Smooth muscle cell (in vitro differentiated cells): ENCODE data around the gene CFAP100. TPM values are rescaled to one million over a fixed set of nuclear protein-coding genes. Genes with fewer than 3 reads are reported as not detected.

Experiments
- DNase-seq: peaks from one replicate; lab custom pipeline; 2025; ENCODE audit not compliant: unreplicated experiment; lab: John Stamatoyannopoulos, UW
- H2AFZ ChIP-seq: fragments of 200-600 bp; sonication (generic); 2 replicates; pipeline ENCODE4 v1.6.0; 2016; ENCODE audit warnings: antibody characterized with exemption, low read depth, mild to moderate bottlenecking
- H3F3A ChIP-seq: fragments of 200-600 bp; sonication (generic); 2 replicates; pipeline ENCODE4 v1.6.0; 2017; ENCODE audit warnings: antibody characterized with exemption, low read depth
- H3K27ac ChIP-seq: fragments of 200-600 bp; sonication (generic); 2 replicates; pipeline ENCODE4 v1.5.1; 2016; ENCODE audit warnings: low read depth, mild to moderate bottlenecking
- H3K27me3 ChIP-seq: fragments of 200-600 bp; sonication (generic); 2 replicates; pipeline ENCODE4 v1.6.1; 2016; ENCODE audit warnings: low read depth, mild to moderate bottlenecking
- H3K36me3 ChIP-seq: fragments of 200-600 bp; sonication (generic); 2 replicates; pipeline ENCODE4 v1.5.1; 2016; ENCODE audit warnings: low read depth
- H3K4me1 ChIP-seq: fragments of 200-600 bp; sonication (generic); 2 replicates; pipeline ENCODE4 v1.5.1; 2016; ENCODE audit warnings: low read depth
- H3K4me2 ChIP-seq: fragments of 200-600 bp; sonication (generic); 2 replicates; pipeline ENCODE4 v1.6.0; 2016; ENCODE audit warnings: mild to moderate bottlenecking
- H3K4me3 ChIP-seq: fragments of 200-600 bp; sonication (generic); 2 replicates; pipeline ENCODE4 v1.5.1; 2016; ENCODE audit warnings: mild to moderate bottlenecking
- H3K79me2 ChIP-seq: fragments of 200-600 bp; sonication (generic); 2 replicates; pipeline ENCODE4 v1.6.0; 2016; ENCODE audit warnings: low read depth, mild to moderate bottlenecking
- H3K9ac ChIP-seq: fragments of 200-600 bp; sonication (generic); 2 replicates; pipeline ENCODE4 v1.6.0; 2016; ENCODE audit warnings: low read depth
- H3K9me3 ChIP-seq: fragments of 200-600 bp; sonication (generic); replicated peaks from 2 replicates; pipeline ENCODE4 v1.5.1; 2016; ENCODE audit warnings: low read depth
- H4K20me1 ChIP-seq: fragments of 200-600 bp; sonication (generic); 2 replicates; pipeline ENCODE4 v1.6.0; 2016; ENCODE audit warnings: low read depth
- WGBS: methylation state at CpG from one replicate; pipeline ENCODE4 v1.1.7; 2016; ENCODE audit warnings: low lambda C conversion rate; 5-methylcytosine and 5-hydroxymethylcytosine counted together
- polyA plus RNA-seq: library from polyadenylated mRNA; unstranded; fragments of >200 nt; fragmentation: Nextera tagmentation; extraction: Ambion mirVana; gene quantifications from 2 replicates; pipeline ENCODE4 v1.2.1, GENCODE V29; 2016
- total RNA-seq: library from RNA; depleted of rRNA; stranded (reverse); fragments of >200 nt; gene quantifications from 2 replicates; pipeline ENCODE4 v1.2.3, GENCODE V29; 2014
- TF ChIP-seq, protein P1 (sequence below): fragments of 200-600 bp; sonication (generic); IDR thresholded peaks from 2 replicates; pipeline ENCODE4 v1.5.1; 2017; ENCODE audit warnings: borderline replicate concordance, mild to moderate bottlenecking, antibody characterized with exemption; ENCODE audit not compliant: insufficient read depth, poor library complexity, severe bottlenecking

CFAP100 gene
- total and polyA plus RNA-seq, 2 experiments from 2014 or later: not detected

- no peaks in the 10 kb centered on the region for H3K4me1 ChIP-seq
- peaks cover 30% of the 10 kb centered on the region for H4K20me1 ChIP-seq
- no peaks in the 10 kb centered on the region for H3F3A ChIP-seq
- 97% methylated on average over 3 of the region's 3 CpGs for WGBS
- no peak for DNase-seq
- H3K4me2 ChIP-seq: no peak overlapping the region
- H2AFZ ChIP-seq: no peak overlapping the region
- H3K9me3 ChIP-seq: no peaks in the 10 kb centered on the region
- no peak overlapping the region for H3K27ac ChIP-seq
- H3K27me3 ChIP-seq: no peaks in the 10 kb centered on the region
- H3K9ac ChIP-seq: no peak overlapping the region
- peaks cover 4% of the 10 kb centered on the region for H3K36me3 ChIP-seq
- TF ChIP-seq, protein P1, sequence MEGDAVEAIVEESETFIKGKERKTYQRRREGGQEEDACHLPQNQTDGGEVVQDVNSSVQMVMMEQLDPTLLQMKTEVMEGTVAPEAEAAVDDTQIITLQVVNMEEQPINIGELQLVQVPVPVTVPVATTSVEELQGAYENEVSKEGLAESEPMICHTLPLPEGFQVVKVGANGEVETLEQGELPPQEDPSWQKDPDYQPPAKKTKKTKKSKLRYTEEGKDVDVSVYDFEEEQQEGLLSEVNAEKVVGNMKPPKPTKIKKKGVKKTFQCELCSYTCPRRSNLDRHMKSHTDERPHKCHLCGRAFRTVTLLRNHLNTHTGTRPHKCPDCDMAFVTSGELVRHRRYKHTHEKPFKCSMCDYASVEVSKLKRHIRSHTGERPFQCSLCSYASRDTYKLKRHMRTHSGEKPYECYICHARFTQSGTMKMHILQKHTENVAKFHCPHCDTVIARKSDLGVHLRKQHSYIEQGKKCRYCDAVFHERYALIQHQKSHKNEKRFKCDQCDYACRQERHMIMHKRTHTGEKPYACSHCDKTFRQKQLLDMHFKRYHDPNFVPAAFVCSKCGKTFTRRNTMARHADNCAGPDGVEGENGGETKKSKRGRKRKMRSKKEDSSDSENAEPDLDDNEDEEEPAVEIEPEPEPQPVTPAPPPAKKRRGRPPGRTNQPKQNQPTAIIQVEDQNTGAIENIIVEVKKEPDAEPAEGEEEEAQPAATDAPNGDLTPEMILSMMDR: no peak
- no peaks in the 10 kb centered on the region for H3K79me2 ChIP-seq
- H3K4me3 ChIP-seq: no peak overlapping the region
Observed at GRCh38 chr3:126450744-126451143, 56.0 kb downstream of the CFAP100 start.

- no peak overlapping the region for H3K27ac ChIP-seq
- peaks cover 37% of the 10 kb centered on the region for H4K20me1 ChIP-seq
- no peak overlapping the region for H2AFZ ChIP-seq
- H3K9me3 ChIP-seq: no peaks in the 10 kb centered on the region
- 98% methylated on average over 12 of the region's 12 CpGs for WGBS
- H3K4me2 ChIP-seq: no peak overlapping the region
- H3K4me3 ChIP-seq: no peak overlapping the region
- no peaks in the 10 kb centered on the region for H3K27me3 ChIP-seq
- DNase-seq: no peak
- H3K36me3 ChIP-seq: peaks cover 4% of the 10 kb centered on the region
- H3K79me2 ChIP-seq: peaks cover 1% of the 10 kb centered on the region
- H3F3A ChIP-seq: no peaks in the 10 kb centered on the region
- H3K9ac ChIP-seq: no peak overlapping the region
- TF ChIP-seq, protein P1: no peak
- no peaks in the 10 kb centered on the region for H3K4me1 ChIP-seq
Observed at GRCh38 chr3:126451511-126451910, 56.8 kb downstream of the CFAP100 start.

DNA sequence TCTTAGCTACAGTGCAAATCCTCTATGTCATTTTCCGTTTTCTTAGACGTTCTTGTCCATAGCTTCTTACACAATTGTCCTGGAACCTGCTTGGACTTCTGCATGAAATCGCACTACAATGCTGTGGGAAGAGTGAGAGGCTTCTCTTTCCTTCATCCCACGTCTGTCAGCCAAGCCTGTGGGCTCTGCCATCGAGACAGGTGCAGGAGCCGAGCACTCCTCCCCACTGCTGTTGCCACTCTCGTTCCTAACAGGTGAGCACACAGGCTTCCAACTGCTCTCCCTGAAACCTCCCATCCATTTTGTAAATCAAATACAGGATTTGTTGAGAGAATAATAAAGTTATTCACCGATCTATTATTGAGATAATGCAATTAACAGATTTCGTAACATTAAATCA is 57.5 kb downstream of the CFAP100 start:
- H3K36me3 ChIP-seq: peaks cover 4% of the 10 kb centered on the region
- no peak overlapping the region for H3K4me2 ChIP-seq
- H3F3A ChIP-seq: no peaks in the 10 kb centered on the region
- H3K4me1 ChIP-seq: no peaks in the 10 kb centered on the region
- H2AFZ ChIP-seq: no peak overlapping the region
- H3K9me3 ChIP-seq: no peaks in the 10 kb centered on the region
- TF ChIP-seq, protein P1: no peak
- peaks cover 4% of the 10 kb centered on the region for H3K79me2 ChIP-seq
- DNase-seq: no peak
- no peak overlapping the region for H3K27ac ChIP-seq
- H4K20me1 ChIP-seq: peaks cover 44% of the 10 kb centered on the region
- no peak overlapping the region for H3K9ac ChIP-seq
- no peak overlapping the region for H3K4me3 ChIP-seq
- 96% methylated on average over 9 of the region's 9 CpGs for WGBS
- no peaks in the 10 kb centered on the region for H3K27me3 ChIP-seq

DNA sequence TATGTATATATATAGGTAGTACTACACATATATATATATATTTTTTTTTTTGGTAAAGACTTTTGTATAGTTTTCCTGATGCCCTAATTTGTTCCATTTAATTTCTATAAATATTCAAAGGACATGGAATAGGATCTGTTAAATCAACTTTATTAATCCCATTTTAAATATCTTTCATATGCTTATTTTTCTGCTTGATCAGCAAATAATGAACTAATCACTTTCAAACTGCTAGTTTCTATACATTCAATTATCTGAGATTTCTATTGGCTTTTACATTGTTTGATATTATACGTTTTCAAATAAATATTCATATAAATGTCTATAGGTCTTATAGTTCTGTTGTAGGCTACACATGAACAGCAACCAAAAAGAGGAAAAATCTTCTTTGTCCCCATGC is 59.3 kb downstream of the CFAP100 start:
- no peaks in the 10 kb centered on the region for H3F3A ChIP-seq
- peaks cover 4% of the 10 kb centered on the region for H3K79me2 ChIP-seq
- H3K27ac ChIP-seq: no peak overlapping the region
- H3K4me3 ChIP-seq: no peak overlapping the region
- H4K20me1 ChIP-seq: peaks cover 60% of the 10 kb centered on the region
- H3K4me1 ChIP-seq: no peaks in the 10 kb centered on the region
- TF ChIP-seq, protein P1: no peak
- H2AFZ ChIP-seq: no peak overlapping the region
- H3K27me3 ChIP-seq: no peaks in the 10 kb centered on the region
- no peak overlapping the region for H3K9ac ChIP-seq
- no peaks in the 10 kb centered on the region for H3K9me3 ChIP-seq
- DNase-seq: no peak
- H3K36me3 ChIP-seq: peaks cover 11% of the 10 kb centered on the region
- 96% methylated on average over 1 of the region's 1 CpG for WGBS
- no peak overlapping the region for H3K4me2 ChIP-seq
